Activated T-helper 1 cell treated with anti-CD3 and anti-CD28 coated beads, Interleukin-12 subunit alpha, Interleukin-12 subunit beta, Interleukin-2, Interleukin-4 antibody, amounts not matched to agents 30 ng/mL and 10 ng/mL and 1 ng/mL, durations not matched to agents 14 hours and 24 hours and 36 hours (primary cell): ENCODE results near the gene JHY. TPM values are rescaled to one million over a fixed set of nuclear protein-coding genes. Genes with fewer than 3 reads are reported as not detected.

Experiments used
- DNase-seq: peaks from one replicate; pipeline ENCODE4 v3.0.0; 2021; ENCODE audit warnings: low spot score
- H3K27ac Mint-ChIP-seq: one replicate; pipeline ENCODE4 v1.8.0; 2021; ENCODE audit warnings: mild to moderate bottlenecking, mixed read lengths
- H3K27me3 Mint-ChIP-seq: one replicate; pipeline ENCODE4 v1.8.0; 2022; ENCODE audit warnings: mild to moderate bottlenecking, moderate library complexity, mixed read lengths; ENCODE audit not compliant: insufficient read depth
- H3K36me3 Mint-ChIP-seq: one replicate; pipeline ENCODE4 v1.8.0; 2021; ENCODE audit warnings: low read depth, mixed read lengths
- H3K4me1 Mint-ChIP-seq: one replicate; pipeline ENCODE4 v1.8.0; 2021; ENCODE audit warnings: low read depth, mixed read lengths
- H3K4me3 Mint-ChIP-seq: one replicate; pipeline ENCODE4 v1.8.0; 2021; ENCODE audit warnings: mild to moderate bottlenecking, moderate library complexity, mixed read lengths
- H3K9me3 Mint-ChIP-seq: one replicate; pipeline ENCODE4 v1.8.0; 2021; ENCODE audit warnings: mixed read lengths
- intact Hi-C: fragments of 100-400 bp; cut with micrococcal nuclease; formaldehyde crosslinking; loops from one replicate; pipeline ENCODE4 v1.15.1; 2024
- total RNA-seq: library from RNA; stranded (reverse); gene quantifications from 2 replicates; pipeline ENCODE4 v1.2.3, GENCODE V29; 2022

Gene JHY
- total RNA-seq, 1 donor from 2014 or later, result 0.91 TPM

DNA sequence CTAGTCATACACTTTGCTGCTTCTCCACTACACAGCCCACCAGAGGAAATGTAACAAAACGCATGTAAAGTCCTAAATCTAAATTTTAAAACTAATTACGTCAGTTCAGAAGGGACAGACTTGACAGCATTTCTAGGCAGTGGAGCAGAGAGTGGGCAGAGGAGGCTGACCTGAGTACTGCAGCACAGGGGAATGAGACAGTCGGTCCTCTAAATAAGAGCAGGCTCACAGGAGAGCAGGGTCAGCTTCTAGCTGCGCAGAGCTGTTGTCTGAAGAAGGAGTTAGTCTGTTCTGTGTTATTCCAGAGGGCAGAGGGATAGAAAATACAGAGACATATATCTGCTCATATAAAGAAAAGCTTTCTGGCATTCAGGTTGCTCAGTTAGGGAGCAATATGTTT lies 40.3 kb downstream of the JHY start:
- no peak overlapping the region for H3K27ac Mint-ChIP-seq
- H3K27me3 Mint-ChIP-seq, result no peaks in the 10 kb centered on the region
- H3K9me3 Mint-ChIP-seq, result no peaks in the 10 kb centered on the region
- no peak overlapping the region for H3K4me3 Mint-ChIP-seq
- no peaks in the 10 kb centered on the region for H3K4me1 Mint-ChIP-seq
- no peak for DNase-seq
- intact Hi-C loops, result no loop called here
- no peaks in the 10 kb centered on the region for H3K36me3 Mint-ChIP-seq

- no peaks in the 10 kb centered on the region for H3K9me3 Mint-ChIP-seq
- no peaks in the 10 kb centered on the region for H3K27me3 Mint-ChIP-seq
- H3K4me3 Mint-ChIP-seq, result no peak overlapping the region
- DNase-seq, result no peak
- no peaks in the 10 kb centered on the region for H3K36me3 Mint-ChIP-seq
- intact Hi-C loops, result no loop called here
- no peak overlapping the region for H3K27ac Mint-ChIP-seq
- no peaks in the 10 kb centered on the region for H3K4me1 Mint-ChIP-seq
Observed at GRCh38 chr11:122923302-122923701, 40.7 kb downstream of the JHY start.

- DNase-seq, result no peak
- Mint-ChIP-seq H3K9me3 (no peaks in the 10 kb centered on the region), H3K4me1 (no peaks in the 10 kb centered on the region), H3K36me3 (no peaks in the 10 kb centered on the region), H3K4me3 (no peak overlapping the region), H3K27me3 (no peaks in the 10 kb centered on the region), H3K27ac (no peak overlapping the region)
- intact Hi-C loops, result no loop called here
Observed at GRCh38 chr11:122931510-122931909, 49.0 kb downstream of the JHY start.

GRCh38 chr11:122933416-122933815 lies 50.9 kb downstream of the JHY start:
- H3K36me3 Mint-ChIP-seq, result no peaks in the 10 kb centered on the region
- no peak overlapping the region for H3K4me3 Mint-ChIP-seq
- no peaks in the 10 kb centered on the region for H3K9me3 Mint-ChIP-seq
- H3K4me1 Mint-ChIP-seq, result no peaks in the 10 kb centered on the region
- DNase-seq, result no peak
- H3K27ac Mint-ChIP-seq, result no peak overlapping the region
- no peaks in the 10 kb centered on the region for H3K27me3 Mint-ChIP-seq
- intact Hi-C loops, result no loop called here

DNA sequence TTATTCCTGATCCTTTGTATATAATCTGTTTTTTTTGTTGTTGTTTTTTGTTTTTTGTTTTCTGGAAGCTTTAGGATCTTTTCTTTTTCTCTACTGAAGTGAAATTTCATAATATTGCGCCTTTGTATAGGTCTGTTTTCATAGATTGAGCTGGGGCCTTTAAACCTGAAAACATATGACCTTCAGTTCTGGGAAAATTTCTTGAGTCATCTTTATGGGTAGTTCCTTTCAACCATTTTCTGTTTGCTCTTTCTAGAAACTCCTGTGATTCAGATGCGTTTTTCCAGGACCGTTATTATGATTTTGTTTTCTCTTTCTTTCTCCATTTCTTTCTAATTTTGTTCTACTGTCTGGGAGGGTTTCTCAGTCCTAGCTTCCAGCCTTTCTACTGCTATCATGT lies 55.4 kb downstream of the JHY start:
- no peaks in the 10 kb centered on the region for H3K27me3 Mint-ChIP-seq
- no peak overlapping the region for H3K4me3 Mint-ChIP-seq
- H3K36me3 Mint-ChIP-seq, result no peaks in the 10 kb centered on the region
- no peaks in the 10 kb centered on the region for H3K4me1 Mint-ChIP-seq
- H3K27ac Mint-ChIP-seq, result no peak overlapping the region
- no peak for DNase-seq
- no peaks in the 10 kb centered on the region for H3K9me3 Mint-ChIP-seq
- intact Hi-C loops, result no loop called here

GRCh38 chr11:122938557-122938956 lies 56.0 kb downstream of the JHY start:
- Mint-ChIP-seq H3K4me3 (no peak overlapping the region), H3K9me3 (no peaks in the 10 kb centered on the region), H3K27me3 (no peaks in the 10 kb centered on the region), H3K27ac (no peak overlapping the region), H3K4me1 (no peaks in the 10 kb centered on the region), H3K36me3 (no peaks in the 10 kb centered on the region)
- intact Hi-C loops, result no loop called here
- no peak for DNase-seq

DNA sequence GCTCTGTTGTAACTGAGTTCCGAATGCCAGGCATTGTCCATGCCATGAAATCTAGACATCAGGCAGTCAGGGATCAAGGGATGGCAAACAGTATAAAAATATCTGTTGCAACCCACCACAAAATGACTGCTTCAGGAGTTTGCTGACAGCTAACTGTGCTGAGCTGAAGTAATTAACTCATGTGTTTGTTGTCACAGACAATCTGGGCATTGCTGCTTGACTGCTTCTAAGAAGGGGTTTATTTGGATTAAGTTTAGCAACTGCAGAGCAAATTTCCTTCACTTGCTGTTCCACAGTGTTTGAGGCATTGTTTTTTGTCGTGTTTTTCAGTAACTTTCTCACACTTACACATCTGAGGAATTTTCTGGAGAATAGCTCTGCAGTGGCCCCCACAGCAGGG lies 68.7 kb downstream of the JHY start:
- intact Hi-C loops, result no loop called here
- no peak for DNase-seq
- Mint-ChIP-seq H3K4me1 (peaks cover 7% of the 10 kb centered on the region), H3K9me3 (no peaks in the 10 kb centered on the region), H3K36me3 (no peaks in the 10 kb centered on the region), H3K27ac (no peak overlapping the region), H3K4me3 (no peak overlapping the region), H3K27me3 (no peaks in the 10 kb centered on the region)

GRCh38 chr11:122954455-122954854 lies 71.9 kb downstream of the JHY start:
- H3K36me3 Mint-ChIP-seq, result no peaks in the 10 kb centered on the region
- H3K4me3 Mint-ChIP-seq, result no peak overlapping the region
- no peak for DNase-seq
- no peak overlapping the region for H3K27ac Mint-ChIP-seq
- peaks cover under 1% of the 10 kb centered on the region for H3K4me1 Mint-ChIP-seq
- intact Hi-C loops, result no loop called here
- H3K9me3 Mint-ChIP-seq, result no peaks in the 10 kb centered on the region
- H3K27me3 Mint-ChIP-seq, result peaks cover 3% of the 10 kb centered on the region

GRCh38 chr11:122963961-122964360 lies 81.4 kb downstream of the JHY start:
- Mint-ChIP-seq H3K27ac (no peak overlapping the region), H3K9me3 (no peaks in the 10 kb centered on the region), H3K4me1 (no peaks in the 10 kb centered on the region), H3K36me3 (no peaks in the 10 kb centered on the region), H3K27me3 (peaks cover 16% of the 10 kb centered on the region), H3K4me3 (no peak overlapping the region)
- no peak for DNase-seq
- intact Hi-C loops, result no loop called here

DNA sequence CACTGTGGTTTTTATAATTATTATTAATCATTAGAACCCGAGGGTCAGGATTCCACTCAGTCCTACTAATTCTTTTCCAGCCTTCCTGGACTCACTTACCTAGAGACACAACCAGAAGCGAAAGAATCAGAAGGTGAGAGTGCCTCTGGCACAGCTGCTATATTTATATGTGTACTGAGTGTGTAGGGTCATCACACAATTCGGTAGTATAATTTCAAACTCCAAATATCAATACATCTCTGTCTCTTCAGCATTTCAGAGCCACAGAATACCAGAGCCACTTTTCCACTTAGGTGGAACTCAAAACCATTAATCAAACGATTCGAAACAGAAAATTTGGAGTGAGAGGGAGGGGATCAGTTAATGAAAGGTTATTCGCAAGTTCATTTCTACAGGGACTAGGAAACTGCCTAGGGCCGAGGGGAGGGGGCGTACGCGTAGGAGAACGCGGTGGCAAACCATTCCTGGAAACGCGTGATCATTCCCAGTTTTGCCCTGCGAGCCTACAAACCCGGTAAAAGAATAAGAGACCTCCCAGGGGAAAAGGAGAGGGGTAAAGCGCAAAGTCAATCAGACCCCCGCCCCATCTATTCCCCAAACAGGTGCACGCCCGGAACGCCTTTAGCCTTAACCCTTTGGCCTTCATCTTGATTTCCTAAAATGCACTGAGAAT lies 93.6 kb downstream of the JHY start:
- Mint-ChIP-seq H3K4me1 (peaks cover 6% of the 10 kb centered on the region), H3K27ac (peak overlapping the region; percentile 83), H3K36me3 (peaks cover 3% of the 10 kb centered on the region), H3K4me3 (no peak overlapping the region), H3K27me3 (peaks cover 87% of the 10 kb centered on the region), H3K9me3 (no peaks in the 10 kb centered on the region)
- DNase-seq, result no peak
- intact Hi-C loops, result loop anchor here (2.0 kb wide), 1 partner anchor 79 kb away; no protein-coding TSS in a partner anchor

GRCh38 chr11:122976734-122977469 lies 94.3 kb downstream of the JHY start:
- Mint-ChIP-seq H3K36me3 (peaks cover 3% of the 10 kb centered on the region), H3K27me3 (peaks cover 91% of the 10 kb centered on the region), H3K27ac (peak overlapping the region; percentile 65), H3K4me1 (peaks cover 6% of the 10 kb centered on the region), H3K9me3 (no peaks in the 10 kb centered on the region), H3K4me3 (no peak overlapping the region)
- intact Hi-C loops, result loop anchor here (2.0 kb wide), 1 partner anchor 78 kb away; no protein-coding TSS in a partner anchor
- DNase-seq, result no peak

DNA sequence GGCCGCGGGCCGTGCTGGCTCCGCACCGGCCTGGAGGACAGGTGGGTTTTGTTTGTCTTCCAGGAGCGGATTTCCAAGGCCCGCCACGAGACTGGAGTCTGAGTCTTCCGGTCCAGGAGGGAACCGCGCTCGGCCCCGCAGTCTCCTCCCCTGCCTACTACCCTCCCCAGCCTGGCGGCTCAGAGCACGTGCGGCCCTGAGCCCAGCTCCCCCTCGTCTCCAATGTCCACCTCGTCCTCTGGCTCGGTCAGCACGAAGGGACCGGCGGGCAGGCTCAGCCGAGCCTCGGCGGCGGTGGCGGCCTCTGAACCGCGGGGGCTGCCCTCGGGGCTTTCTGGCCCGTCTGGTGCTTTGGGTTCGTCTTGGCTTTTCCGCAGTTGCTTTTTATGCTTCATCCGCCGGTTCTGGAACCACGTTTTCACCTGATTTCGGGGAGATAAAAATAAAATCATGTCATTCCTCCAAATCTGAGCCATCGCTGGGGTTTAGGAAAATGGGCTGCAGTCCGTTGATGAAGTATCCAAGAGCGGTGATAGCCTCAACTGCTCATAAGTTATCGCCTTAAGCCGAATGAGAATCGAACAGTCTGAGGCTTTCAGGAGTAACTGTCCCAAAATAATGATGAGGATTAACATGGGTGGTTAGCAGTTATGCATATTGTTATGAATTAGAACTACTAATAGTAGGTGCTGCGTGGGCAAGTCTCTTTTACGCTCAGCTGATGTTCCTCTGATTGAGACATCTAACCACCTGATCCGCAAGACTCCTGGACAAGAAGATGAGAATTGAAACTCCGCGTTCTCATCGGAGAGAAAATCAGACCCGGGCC lies 95.1 kb downstream of the JHY start:
- Mint-ChIP-seq H3K4me3 (no peak overlapping the region), H3K4me1 (peaks cover 11% of the 10 kb centered on the region), H3K9me3 (no peaks in the 10 kb centered on the region), H3K27ac (peak overlapping the region; percentile 56), H3K36me3 (peaks cover 3% of the 10 kb centered on the region), H3K27me3 (peaks cover 94% of the 10 kb centered on the region)
- DNase-seq, result no peak
- intact Hi-C loops, result loop anchor here (2.0 kb wide), 1 partner anchor 77 kb away; no protein-coding TSS in a partner anchor

- no peak for DNase-seq
- H3K27ac Mint-ChIP-seq, result peak overlapping the region; percentile 56
- peaks cover 6% of the 10 kb centered on the region for H3K36me3 Mint-ChIP-seq
- no peaks in the 10 kb centered on the region for H3K9me3 Mint-ChIP-seq
- H3K4me3 Mint-ChIP-seq, result no peak overlapping the region
- peaks cover 17% of the 10 kb centered on the region for H3K4me1 Mint-ChIP-seq
- peaks cover 95% of the 10 kb centered on the region for H3K27me3 Mint-ChIP-seq
- intact Hi-C loops, result no loop called here
Observed at GRCh38 chr11:122978299-122978620, 95.7 kb downstream of the JHY start.
